Tibial artery (tissue), 4 donors: ENCODE data around the gene MARVELD3.

Experiments
- DNase-seq, 2 donors: peaks; one replicate each; pipeline ENCODE4 v3.0.0-alpha.2; 2019
- H3K27ac ChIP-seq, 2 donors: fragments of 200-600 bp; sonication (generic) in 1 of 2; 1 replicate in 1 of 2; 2 replicates in 1 of 2; pipeline ENCODE4 v1.5.1; 2018 to 2019; ENCODE audit warnings: mild to moderate bottlenecking in 1 of 2
- H3K27me3 ChIP-seq, 2 donors: fragments of 200-600 bp; sonication (generic) in 1 of 2; one replicate each; pipeline versions ENCODE4 v1.5.1 to v1.6.0; 2016 to 2019
- H3K36me3 ChIP-seq, 3 donors: fragments of 200-600 bp; sonication (generic) in 2 of 3; one replicate each; pipeline ENCODE4 v1.5.1; 2016 to 2019; ENCODE audit warnings: mild to moderate bottlenecking in 2 of 3
- H3K4me1 ChIP-seq, 4 donors: fragments of 200-600 bp; sonication (generic) in 2 of 4; 1 replicate in 3 of 4; 2 replicates in 1 of 4; pipeline ENCODE4 v1.5.1; 2016 to 2019
- H3K4me3 ChIP-seq, 2 donors: fragments of 200-600 bp; sonication (generic) in 1 of 2; 1 replicate in 1 of 2; 2 replicates in 1 of 2; pipeline ENCODE4 v1.5.1; 2018 to 2019; ENCODE audit warnings: mild to moderate bottlenecking in 2 of 2
- H3K9me3 ChIP-seq, 3 donors: fragments of 200-600 bp; sonication (generic) in 1 of 3; one replicate each; pipeline ENCODE4 v1.5.1; 2016 to 2019
- CTCF ChIP-seq, 2 experiments: fragments of 200-600 bp in 1 of 2; fragments of 450-650 bp in 1 of 2; IDR thresholded peaks; one replicate each; pipeline ENCODE4 v1.5.1; 2017 to 2019; ENCODE audit warnings: antibody characterized with exemption in 2 of 2, mild to moderate bottlenecking in 1 of 2, moderate library complexity in 1 of 2
- intact Hi-C: fragments of 100-400 bp; cut with DNase I; formaldehyde crosslinking; loops from one replicate; pipeline ENCODE4 v1.15.0; 2023; ENCODE audit warnings: low total_unique reads

MARVELD3 gene

GRCh38 chr16:71637398-71637797, 11.4 kb downstream of the MARVELD3 start:
- no peak for DNase-seq
- Histone ChIP-seq H3K4me3 (no peak overlapping the region), H3K27ac (no peak overlapping the region), H3K27me3 (no peaks in the 10 kb centered on the region), H3K9me3 (no peaks in the 10 kb centered on the region), H3K4me1 (no peaks in the 10 kb centered on the region), H3K36me3 (peaks cover 5 to 41% (median 7%) of the 10 kb centered on the region in 3 donors)
- no peak for TF ChIP-seq CTCF (IDR thresholded peaks at IDR 0.05)
- intact Hi-C loops, result no loop called here

DNA sequence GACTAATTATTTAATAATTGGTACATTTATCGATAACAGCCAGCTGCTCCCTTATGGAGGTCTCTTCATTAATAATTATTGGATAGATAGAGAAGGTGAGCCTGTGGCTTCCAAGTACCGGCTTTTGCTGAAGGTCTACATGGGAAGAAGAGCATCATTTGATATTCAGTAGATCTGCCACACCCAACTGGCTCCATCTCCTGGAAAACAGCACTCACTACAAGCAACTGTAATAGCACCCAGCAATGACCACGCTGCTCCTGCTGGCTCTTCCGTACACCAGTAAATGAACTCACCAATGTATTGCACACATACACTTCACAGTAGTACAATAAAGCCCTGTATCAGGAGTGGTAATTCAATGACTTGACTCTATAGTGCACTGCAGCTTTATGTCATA, 19.5 kb downstream of the MARVELD3 start:
- no peak for TF ChIP-seq CTCF (IDR thresholded peaks at IDR 0.05)
- H3K36me3 ChIP-seq, result peaks cover 33 to 62% (median 41%) of the 10 kb centered on the region in 3 donors
- H3K27me3 ChIP-seq, result no peaks in the 10 kb centered on the region
- DNase-seq, result no peak
- H3K4me1 ChIP-seq, result no peaks in the 10 kb centered on the region
- no peak overlapping the region for H3K4me3 ChIP-seq
- intact Hi-C loops, result no loop called here
- no peak overlapping the region for H3K27ac ChIP-seq
- no peaks in the 10 kb centered on the region for H3K9me3 ChIP-seq

DNA sequence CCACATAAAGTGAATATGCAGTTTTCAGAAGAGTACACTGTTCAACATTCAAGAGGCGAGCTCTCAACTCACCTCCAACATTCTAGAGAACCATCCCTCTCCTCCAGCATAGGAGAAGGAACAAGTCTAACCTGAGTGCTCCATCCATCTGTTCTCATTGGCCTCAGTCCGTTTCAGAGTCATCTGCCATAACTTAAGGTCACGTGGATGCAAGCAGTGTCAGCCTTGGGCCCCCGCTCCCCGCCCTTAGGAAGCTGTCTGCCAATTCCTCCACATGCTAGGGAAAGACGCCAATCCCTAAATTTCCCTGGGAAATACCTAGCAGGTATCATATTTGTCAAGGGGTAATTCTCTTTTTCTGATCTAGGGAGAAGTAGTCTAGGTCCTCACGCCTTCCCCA, 21.4 kb downstream of the MARVELD3 start:
- no peak for TF ChIP-seq CTCF (IDR thresholded peaks at IDR 0.05)
- Histone ChIP-seq H3K27me3 (no peaks in the 10 kb centered on the region), H3K4me1 (no peaks in the 10 kb centered on the region), H3K4me3 (no peak overlapping the region), H3K36me3 (peaks cover 32 to 66% (median 40%) of the 10 kb centered on the region in 3 donors), H3K27ac (no peak overlapping the region), H3K9me3 (no peaks in the 10 kb centered on the region)
- DNase-seq, result no peak
- intact Hi-C loops, result no loop called here

GRCh38 chr16:71648162-71648561, 22.2 kb downstream of the MARVELD3 start:
- Histone ChIP-seq H3K4me3 (no peak overlapping the region), H3K9me3 (no peaks in the 10 kb centered on the region), H3K4me1 (no peaks in the 10 kb centered on the region), H3K27ac (no peak overlapping the region), H3K27me3 (no peaks in the 10 kb centered on the region), H3K36me3 (peaks cover 38 to 69% (median 48%) of the 10 kb centered on the region in 3 donors)
- no peak for DNase-seq
- no peak for TF ChIP-seq CTCF (IDR thresholded peaks at IDR 0.05)
- intact Hi-C loops, result no loop called here

DNA sequence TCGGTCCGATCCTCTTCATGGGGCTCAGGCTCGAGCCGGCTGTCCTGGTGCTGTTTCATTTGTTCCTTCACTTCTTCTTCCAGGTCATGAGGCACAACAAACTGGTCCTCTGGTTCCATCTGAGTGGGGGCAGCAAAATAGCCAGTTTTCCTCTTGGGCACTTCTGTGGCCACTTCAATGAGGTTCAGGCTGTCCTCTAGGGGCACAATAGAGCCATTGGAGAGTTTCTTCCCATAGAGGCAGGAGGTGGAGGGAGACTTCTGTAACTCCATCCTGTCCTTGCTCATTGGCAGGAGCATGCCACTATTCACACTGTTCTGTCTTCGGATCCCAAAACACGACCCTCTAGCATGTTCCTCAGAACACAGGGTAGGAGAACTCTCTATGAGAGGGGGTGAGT, 22.9 kb downstream of the MARVELD3 start:
- no peaks in the 10 kb centered on the region for H3K9me3 ChIP-seq
- no peaks in the 10 kb centered on the region for H3K27me3 ChIP-seq
- H3K4me3 ChIP-seq, result no peak overlapping the region
- intact Hi-C loops, result no loop called here
- no peak overlapping the region for H3K27ac ChIP-seq
- H3K4me1 ChIP-seq, result no peaks in the 10 kb centered on the region
- TF ChIP-seq CTCF (IDR thresholded peaks at IDR 0.05), result no peak
- DNase-seq, result no peak
- H3K36me3 ChIP-seq, result peaks cover 37 to 73% (median 53%) of the 10 kb centered on the region in 3 donors

- H3K9me3 ChIP-seq, result no peaks in the 10 kb centered on the region
- peaks cover 38 to 73% (median 58%) of the 10 kb centered on the region in 3 donors for H3K36me3 ChIP-seq
- no peaks in the 10 kb centered on the region for H3K27me3 ChIP-seq
- H3K4me1 ChIP-seq, result no peaks in the 10 kb centered on the region
- intact Hi-C loops, result no loop called here
- no peak for DNase-seq
- H3K27ac ChIP-seq, result no peak overlapping the region
- TF ChIP-seq CTCF (IDR thresholded peaks at IDR 0.05), result no peak
- no peak overlapping the region for H3K4me3 ChIP-seq
These were observed 23.7 kb downstream of the MARVELD3 start for GRCh38 chr16:71649704-71650103.
